Kidney epithelial cell (primary cell): Measurements from ENCODE around the gene PRIMA1. TPM values are rescaled to one million over a fixed set of nuclear protein-coding genes. Genes with fewer than 3 reads are reported as not detected.

Experiments
- DNase-seq: peaks from one replicate; pipeline ENCODE4 v3.0.0-alpha.2; 2010; ENCODE audit warnings: low read depth
- H3K27me3 ChIP-seq: 2 replicates; pipeline ENCODE4 v1.6.0; 2011; ENCODE audit warnings: low read length; ENCODE audit not compliant: control insufficient read depth, insufficient read depth
- H3K36me3 ChIP-seq: 2 replicates; pipeline ENCODE4 v1.5.1; 2011; ENCODE audit warnings: low read length; ENCODE audit not compliant: control insufficient read depth, insufficient read depth
- H3K4me3 ChIP-seq: 2 replicates; pipeline ENCODE4 v1.5.1; 2011; ENCODE audit warnings: low read depth, mild to moderate bottlenecking, control low read depth, low read length
- CTCF ChIP-seq: IDR thresholded peaks from 2 replicates; pipeline ENCODE4 v1.5.1; 2011; ENCODE audit warnings: mild to moderate bottlenecking, moderate library complexity, low read length, control low read depth, inconsistent platforms; ENCODE audit not compliant: insufficient read depth, poor library complexity, severe bottlenecking
- total RNA-seq: library from RNA; depleted of rRNA; stranded (reverse); fragments of >200 nt; gene quantifications from 2 replicates; pipeline ENCODE4 v1.2.3, GENCODE V29; 2015

PRIMA1 gene
- total RNA-seq, 1 donor from 2014 or later = not detected

DNA sequence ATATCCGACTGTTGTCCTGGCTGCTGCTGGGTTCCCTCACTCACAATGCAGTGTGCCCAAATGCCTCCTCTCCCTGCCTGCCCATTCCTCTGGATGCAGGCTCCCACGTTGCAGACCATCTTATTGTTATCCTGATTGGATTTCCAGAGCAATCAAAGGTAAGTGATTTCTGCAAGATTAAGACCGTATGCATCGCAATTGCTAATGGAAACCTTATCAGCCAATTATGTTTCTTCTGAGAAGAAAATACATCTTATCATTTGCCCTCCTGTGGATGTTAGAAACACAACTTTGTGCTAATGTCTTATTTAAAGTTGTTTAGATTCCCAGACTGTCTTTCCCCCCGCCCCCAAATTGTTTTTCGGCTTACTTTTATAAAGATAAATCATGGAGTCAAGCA lies 98.1 kb downstream of the PRIMA1 start:
- no peak for TF ChIP-seq CTCF
- no peaks in the 10 kb centered on the region for H3K36me3 ChIP-seq
- no peaks in the 10 kb centered on the region for H3K27me3 ChIP-seq
- no peak for DNase-seq
- H3K4me3 ChIP-seq = no peak overlapping the region

DNA sequence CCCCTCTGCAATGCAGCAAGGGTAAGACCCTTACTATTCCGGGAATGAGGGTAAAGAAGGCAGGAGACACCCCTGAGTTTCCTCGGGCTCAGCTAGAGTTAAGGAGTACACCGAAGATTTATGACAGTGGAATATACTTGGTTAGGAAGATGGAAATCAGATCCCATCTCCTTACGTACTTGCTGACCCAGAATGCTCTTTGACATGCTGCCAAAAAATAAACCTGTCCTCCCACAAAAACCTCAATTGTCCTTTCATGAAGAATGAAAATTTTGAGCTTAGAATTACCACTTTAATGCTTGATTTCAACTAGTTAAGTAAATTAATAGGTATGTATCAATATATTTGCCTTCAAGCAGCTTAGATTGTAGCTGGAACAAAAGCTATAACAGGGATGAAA lies 99.5 kb downstream of the PRIMA1 start:
- no peak overlapping the region for H3K4me3 ChIP-seq
- no peak for DNase-seq
- TF ChIP-seq CTCF = no peak
- no peaks in the 10 kb centered on the region for H3K27me3 ChIP-seq
- no peaks in the 10 kb centered on the region for H3K36me3 ChIP-seq

GRCh38 chr14:93688239-93688666 lies 100.0 kb downstream of the PRIMA1 start:
- Histone ChIP-seq H3K36me3 (no peaks in the 10 kb centered on the region), H3K4me3 (no peak overlapping the region), H3K27me3 (no peaks in the 10 kb centered on the region)
- TF ChIP-seq CTCF = no peak
- no peak for DNase-seq

GRCh38 chr14:93686268-93686667 lies 102.0 kb downstream of the PRIMA1 start:
- H3K36me3 ChIP-seq = no peaks in the 10 kb centered on the region
- DNase-seq = no peak
- no peak overlapping the region for H3K4me3 ChIP-seq
- no peaks in the 10 kb centered on the region for H3K27me3 ChIP-seq
- no peak for TF ChIP-seq CTCF

- no peak for TF ChIP-seq CTCF
- Histone ChIP-seq H3K27me3 (no peaks in the 10 kb centered on the region), H3K36me3 (no peaks in the 10 kb centered on the region), H3K4me3 (no peak overlapping the region)
- DNase-seq = no peak
These were observed 103.0 kb downstream of the PRIMA1 start for GRCh38 chr14:93685121-93685895.

GRCh38 chr14:93683226-93683625 lies 105.1 kb downstream of the PRIMA1 start:
- Histone ChIP-seq H3K36me3 (no peaks in the 10 kb centered on the region), H3K4me3 (no peak overlapping the region), H3K27me3 (no peaks in the 10 kb centered on the region)
- no peak for DNase-seq
- no peak for TF ChIP-seq CTCF
